Smooth muscle cell (in vitro differentiated cells): ENCODE measurements around the gene FOXB1. TPM values are rescaled to one million over a fixed set of nuclear protein-coding genes. Genes with fewer than 3 reads are reported as not detected.

ENCODE experiments used
- DNase-seq: peaks from one replicate; lab custom pipeline; 2025; ENCODE audit not compliant: unreplicated experiment; lab: John Stamatoyannopoulos, UW
- H2AFZ ChIP-seq: fragments of 200-600 bp; sonication (generic); 2 replicates; pipeline ENCODE4 v1.6.0; 2016; ENCODE audit warnings: antibody characterized with exemption, low read depth, mild to moderate bottlenecking
- H3F3A ChIP-seq: fragments of 200-600 bp; sonication (generic); 2 replicates; pipeline ENCODE4 v1.6.0; 2017; ENCODE audit warnings: antibody characterized with exemption, low read depth
- H3K27ac ChIP-seq: fragments of 200-600 bp; sonication (generic); 2 replicates; pipeline ENCODE4 v1.5.1; 2016; ENCODE audit warnings: low read depth, mild to moderate bottlenecking
- H3K27me3 ChIP-seq: fragments of 200-600 bp; sonication (generic); 2 replicates; pipeline ENCODE4 v1.6.1; 2016; ENCODE audit warnings: low read depth, mild to moderate bottlenecking
- H3K36me3 ChIP-seq: fragments of 200-600 bp; sonication (generic); 2 replicates; pipeline ENCODE4 v1.5.1; 2016; ENCODE audit warnings: low read depth
- H3K4me1 ChIP-seq: fragments of 200-600 bp; sonication (generic); 2 replicates; pipeline ENCODE4 v1.5.1; 2016; ENCODE audit warnings: low read depth
- H3K4me2 ChIP-seq: fragments of 200-600 bp; sonication (generic); 2 replicates; pipeline ENCODE4 v1.6.0; 2016; ENCODE audit warnings: mild to moderate bottlenecking
- H3K4me3 ChIP-seq: fragments of 200-600 bp; sonication (generic); 2 replicates; pipeline ENCODE4 v1.5.1; 2016; ENCODE audit warnings: mild to moderate bottlenecking
- H3K79me2 ChIP-seq: fragments of 200-600 bp; sonication (generic); 2 replicates; pipeline ENCODE4 v1.6.0; 2016; ENCODE audit warnings: low read depth, mild to moderate bottlenecking
- H3K9ac ChIP-seq: fragments of 200-600 bp; sonication (generic); 2 replicates; pipeline ENCODE4 v1.6.0; 2016; ENCODE audit warnings: low read depth
- H3K9me3 ChIP-seq: fragments of 200-600 bp; sonication (generic); replicated peaks from 2 replicates; pipeline ENCODE4 v1.5.1; 2016; ENCODE audit warnings: low read depth
- H4K20me1 ChIP-seq: fragments of 200-600 bp; sonication (generic); 2 replicates; pipeline ENCODE4 v1.6.0; 2016; ENCODE audit warnings: low read depth
- WGBS: methylation state at CpG from one replicate; pipeline ENCODE4 v1.1.7; 2016; ENCODE audit warnings: low lambda C conversion rate; 5-methylcytosine and 5-hydroxymethylcytosine counted together
- polyA plus RNA-seq: library from polyadenylated mRNA; unstranded; fragments of >200 nt; fragmentation: Nextera tagmentation; extraction: Ambion mirVana; gene quantifications from 2 replicates; pipeline ENCODE4 v1.2.1, GENCODE V29; 2016
- total RNA-seq: library from RNA; depleted of rRNA; stranded (reverse); fragments of >200 nt; gene quantifications from 2 replicates; pipeline ENCODE4 v1.2.3, GENCODE V29; 2014
- TF ChIP-seq, protein P1 (sequence below): fragments of 200-600 bp; sonication (generic); IDR thresholded peaks from 2 replicates; pipeline ENCODE4 v1.5.1; 2017; ENCODE audit warnings: borderline replicate concordance, mild to moderate bottlenecking, antibody characterized with exemption; ENCODE audit not compliant: insufficient read depth, poor library complexity, severe bottlenecking

Gene FOXB1
- total and polyA plus RNA-seq, 2 experiments from 2014 or later = not detected

DNA sequence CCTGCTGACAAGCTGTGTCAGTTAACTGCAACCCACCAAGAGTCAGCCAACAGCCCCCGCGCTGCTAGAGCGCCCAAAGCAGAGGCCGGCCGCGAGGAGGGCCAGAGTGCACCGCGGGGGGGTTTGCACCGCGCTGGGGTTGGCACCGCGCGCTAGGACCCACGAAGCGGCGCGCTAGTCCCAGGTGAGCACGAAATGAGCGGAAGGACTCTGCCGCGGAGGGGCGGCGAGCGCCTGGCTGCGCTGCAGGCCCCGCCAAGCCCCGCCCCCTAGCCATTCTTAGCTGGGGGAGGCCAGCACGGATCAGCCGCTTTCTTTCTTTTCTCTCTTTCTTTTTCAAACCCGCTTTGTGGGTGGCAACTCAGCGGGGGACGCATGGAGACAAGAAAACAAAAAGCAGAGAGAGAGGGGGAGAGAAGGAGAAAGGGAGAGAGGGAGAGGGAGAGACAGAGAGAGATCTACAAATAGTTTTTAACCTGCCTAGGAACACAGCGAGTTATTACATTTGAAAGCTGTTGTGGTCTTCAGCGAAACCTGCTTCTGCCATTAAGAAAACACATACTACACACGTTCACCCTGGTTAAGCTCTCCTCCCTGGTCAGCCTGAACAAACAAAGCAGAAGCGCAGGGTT, 6.9 kb upstream of the FOXB1 start:
- H3K9ac ChIP-seq = no peak overlapping the region
- H3K36me3 ChIP-seq = no peaks in the 10 kb centered on the region
- 1% methylated on average over 34 of the region's 36 CpGs for WGBS
- H4K20me1 ChIP-seq = no peaks in the 10 kb centered on the region
- H3K79me2 ChIP-seq = no peaks in the 10 kb centered on the region
- peak overlapping the region; percentile 73 for H3K4me2 ChIP-seq
- H2AFZ ChIP-seq = no peak overlapping the region
- no peak overlapping the region for H3K27ac ChIP-seq
- no peak for DNase-seq
- H3K27me3 ChIP-seq = peaks cover 100% of the 10 kb centered on the region
- peaks cover 34% of the 10 kb centered on the region for H3K4me1 ChIP-seq
- no peaks in the 10 kb centered on the region for H3K9me3 ChIP-seq
- TF ChIP-seq, protein P1, sequence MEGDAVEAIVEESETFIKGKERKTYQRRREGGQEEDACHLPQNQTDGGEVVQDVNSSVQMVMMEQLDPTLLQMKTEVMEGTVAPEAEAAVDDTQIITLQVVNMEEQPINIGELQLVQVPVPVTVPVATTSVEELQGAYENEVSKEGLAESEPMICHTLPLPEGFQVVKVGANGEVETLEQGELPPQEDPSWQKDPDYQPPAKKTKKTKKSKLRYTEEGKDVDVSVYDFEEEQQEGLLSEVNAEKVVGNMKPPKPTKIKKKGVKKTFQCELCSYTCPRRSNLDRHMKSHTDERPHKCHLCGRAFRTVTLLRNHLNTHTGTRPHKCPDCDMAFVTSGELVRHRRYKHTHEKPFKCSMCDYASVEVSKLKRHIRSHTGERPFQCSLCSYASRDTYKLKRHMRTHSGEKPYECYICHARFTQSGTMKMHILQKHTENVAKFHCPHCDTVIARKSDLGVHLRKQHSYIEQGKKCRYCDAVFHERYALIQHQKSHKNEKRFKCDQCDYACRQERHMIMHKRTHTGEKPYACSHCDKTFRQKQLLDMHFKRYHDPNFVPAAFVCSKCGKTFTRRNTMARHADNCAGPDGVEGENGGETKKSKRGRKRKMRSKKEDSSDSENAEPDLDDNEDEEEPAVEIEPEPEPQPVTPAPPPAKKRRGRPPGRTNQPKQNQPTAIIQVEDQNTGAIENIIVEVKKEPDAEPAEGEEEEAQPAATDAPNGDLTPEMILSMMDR = no peak
- H3F3A ChIP-seq = no peaks in the 10 kb centered on the region
- H3K4me3 ChIP-seq = no peak overlapping the region

DNA sequence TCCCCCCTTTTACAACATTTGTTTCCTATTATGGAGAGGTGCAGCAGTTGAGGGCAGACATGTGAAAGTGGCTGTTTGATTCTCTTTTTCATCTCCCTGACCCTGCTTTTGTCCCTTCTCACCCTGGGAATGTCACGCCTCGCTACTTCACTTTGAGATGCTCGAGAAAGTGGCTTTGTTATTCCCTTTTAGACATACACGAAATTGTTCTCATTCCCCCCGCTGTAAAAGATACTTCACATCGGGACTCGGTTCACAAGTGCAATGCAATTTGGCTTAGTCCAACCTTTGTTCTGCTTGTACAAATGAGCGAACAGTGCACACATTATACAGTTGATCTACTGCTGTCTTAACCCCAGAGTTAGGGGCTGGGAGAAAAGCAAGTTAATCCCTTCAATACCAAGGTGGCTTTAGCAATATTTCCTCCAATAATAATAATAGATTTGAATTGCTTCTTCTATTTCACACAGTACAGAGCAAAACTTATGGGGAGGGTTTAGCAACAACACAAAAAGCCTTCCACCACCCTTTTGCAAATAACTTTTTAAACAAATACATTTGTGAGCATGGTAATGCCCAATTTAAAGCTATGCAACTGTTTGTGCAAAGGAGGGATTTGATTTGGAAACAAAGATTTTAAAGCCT, 5.7 kb upstream of the FOXB1 start:
- no peaks in the 10 kb centered on the region for H4K20me1 ChIP-seq

DNA sequence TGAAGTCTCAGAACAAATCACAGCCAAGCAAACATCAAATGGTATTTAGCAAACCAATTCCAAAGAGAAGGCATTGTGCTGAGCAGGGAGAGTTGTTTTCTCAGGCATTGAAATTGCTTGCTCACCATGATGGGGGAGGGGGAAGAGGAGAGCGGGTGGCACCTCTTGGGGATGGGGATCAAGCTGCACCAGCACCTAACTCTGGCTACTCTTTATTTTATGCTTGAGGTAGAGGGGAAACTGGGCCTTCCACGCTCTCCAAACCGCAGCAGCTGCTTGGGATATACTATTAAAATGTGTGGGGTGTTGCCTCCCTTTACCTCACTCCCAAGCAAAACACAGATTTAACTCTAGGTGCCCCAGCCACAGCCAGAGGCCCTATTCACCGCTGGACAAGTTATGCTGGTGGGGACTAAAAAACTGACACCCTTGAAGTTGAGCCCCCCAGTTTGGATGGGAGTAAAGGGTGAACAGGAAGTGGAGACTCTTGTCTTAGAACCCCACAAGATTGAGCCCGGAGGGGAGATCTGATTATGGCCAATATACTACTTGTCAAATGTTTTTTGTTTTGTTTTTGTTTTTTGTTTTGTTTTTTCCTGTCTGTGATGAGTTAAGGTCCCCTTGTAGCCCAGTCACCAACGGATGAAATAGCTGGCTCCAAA, 5.0 kb upstream of the FOXB1 start:
- no peak for DNase-seq
- Histone ChIP-seq H3K36me3 (no peaks in the 10 kb centered on the region), H3K27ac (no peak overlapping the region), H3K4me3 (no peak overlapping the region), H3K4me1 (peaks cover 33% of the 10 kb centered on the region), H3K9ac (no peak overlapping the region), H3K79me2 (no peaks in the 10 kb centered on the region), H3K4me2 (no peak overlapping the region), H3F3A (no peaks in the 10 kb centered on the region), H2AFZ (no peak overlapping the region), H4K20me1 (no peaks in the 10 kb centered on the region), H3K9me3 (no peaks in the 10 kb centered on the region), H3K27me3 (peaks cover 100% of the 10 kb centered on the region)
- whole genome bisulfite sequencing = 6% methylated on average over 6 of the region's 6 CpGs
- TF ChIP-seq, protein P1 = no peak

More for the DNA sequence above, 5.7 kb upstream of the FOXB1 start:
- Histone ChIP-seq H3K36me3 (no peaks in the 10 kb centered on the region), H3K4me3 (no peak overlapping the region), H2AFZ (no peak overlapping the region), H3K4me2 (no peak overlapping the region), H3K9me3 (no peaks in the 10 kb centered on the region), H3K27ac (no peak overlapping the region), H3K79me2 (no peaks in the 10 kb centered on the region), H3K4me1 (peaks cover 34% of the 10 kb centered on the region), H3K9ac (no peak overlapping the region), H3K27me3 (peaks cover 100% of the 10 kb centered on the region), H3F3A (no peaks in the 10 kb centered on the region)
- 10% methylated on average over 8 of the region's 8 CpGs for WGBS
- DNase-seq = no peak
- TF ChIP-seq, protein P1 = no peak
